ENCODE measurements around the gene GPATCH2. TPM values are rescaled to one million over a fixed set of nuclear protein-coding genes. Genes with fewer than 3 reads are reported as not detected.
"Not testable (repeated sequence)": the region's sequence is repeated elsewhere in the genome, so short reads cannot be mapped to it uniquely, and the experiment has no call there.

The GPATCH2 gene
- total RNA-seq, 1 donor from 2014 or later: 14.5 TPM

- not testable (repeated sequence) for DNase-seq (ENCODE audit: low spot score)
These were observed 46.5 kb downstream of the GPATCH2 start for GRCh38 chr1:217584286-217584811.

- DNase-seq (ENCODE audit: low spot score): no peak
These were observed 53.6 kb downstream of the GPATCH2 start for GRCh38 chr1:217577336-217577735.

- DNase-seq (ENCODE audit: low spot score): no peak
These were observed 56.5 kb downstream of the GPATCH2 start for GRCh38 chr1:217574265-217574949.

- DNase-seq (ENCODE audit: low spot score): no peak
These were observed 61.9 kb downstream of the GPATCH2 start for GRCh38 chr1:217569021-217569420.

GRCh38 chr1:217568200-217568599 is 62.7 kb downstream of the GPATCH2 start:
- no peak for DNase-seq (ENCODE audit: low spot score)

- DNase-seq (ENCODE audit: low spot score): no peak
These were observed 66.1 kb downstream of the GPATCH2 start for GRCh38 chr1:217564833-217565232.

- DNase-seq (ENCODE audit: low spot score): no peak
These were observed 66.7 kb downstream of the GPATCH2 start for GRCh38 chr1:217564207-217564606.

- DNase-seq (ENCODE audit: low spot score): no peak
These were observed 67.7 kb downstream of the GPATCH2 start for GRCh38 chr1:217563179-217563578.

GRCh38 chr1:217562229-217562878 is 68.5 kb downstream of the GPATCH2 start:
- no peak for DNase-seq (ENCODE audit: low spot score)

GRCh38 chr1:217561446-217561845 is 69.4 kb downstream of the GPATCH2 start:
- DNase-seq (ENCODE audit: low spot score): no peak

- DNase-seq (ENCODE audit: low spot score): no peak
These were observed 76.0 kb downstream of the GPATCH2 start for GRCh38 chr1:217554849-217555248.

GRCh38 chr1:217553949-217554509 is 76.9 kb downstream of the GPATCH2 start:
- DNase-seq (ENCODE audit: low spot score): no peak

GRCh38 chr1:217552339-217552951 is 78.4 kb downstream of the GPATCH2 start:
- DNase-seq (ENCODE audit: low spot score): no peak

- no peak for DNase-seq (ENCODE audit: low spot score)
These were observed 88.1 kb downstream of the GPATCH2 start for GRCh38 chr1:217542837-217543236.

GRCh38 chr1:217542136-217542777 is 88.6 kb downstream of the GPATCH2 start:
- DNase-seq (ENCODE audit: low spot score): no peak

- no peak for DNase-seq (ENCODE audit: low spot score)
These were observed 90.6 kb downstream of the GPATCH2 start for GRCh38 chr1:217540321-217540720.

- no peak for DNase-seq (ENCODE audit: low spot score)
These were observed 91.4 kb downstream of the GPATCH2 start for GRCh38 chr1:217539510-217539909.

- DNase-seq (ENCODE audit: low spot score): no peak
These were observed 95.1 kb downstream of the GPATCH2 start for GRCh38 chr1:217535601-217536377.

GRCh38 chr1:217534566-217534965 is 96.3 kb downstream of the GPATCH2 start:
- no peak for DNase-seq (ENCODE audit: low spot score)

- DNase-seq (ENCODE audit: low spot score): no peak
These were observed 102.6 kb downstream of the GPATCH2 start for GRCh38 chr1:217528271-217528670.

GRCh38 chr1:217527151-217527550 is 103.7 kb downstream of the GPATCH2 start:
- no peak for DNase-seq (ENCODE audit: low spot score)
